ENCODE results near the gene ASGR1.

- TF ChIP-seq ZBTB7A (IDR thresholded peaks at IDR 0.05; ENCODE audit: low read depth) = no peak
- no peak for TF ChIP-seq TAF1 (IDR thresholded peaks at IDR 0.05; ENCODE audit: low read depth)
- TF ChIP-seq YY1 (IDR thresholded peaks at IDR 0.05; ENCODE audit: low read depth) = no peak
These were observed 11.9 kb upstream of the ASGR1 start for GRCh38 chr17:7191069-7191468.

Measured in Ishikawa (cell line).